Peyer's patch (tissue), 4 donors: Measurements from ENCODE around the gene HRH3.

ENCODE experiments used
- CTCF ChIP-seq, 6 experiments: fragments of 450-650 bp in 4 of 6; fragments of 200-600 bp in 2 of 6; sonication (generic) in 1 of 6; IDR thresholded peaks; one replicate each; pipeline ENCODE4 v1.5.1; 2017 to 2019; ENCODE audit warnings: antibody characterized with exemption in 6 of 6, mild to moderate bottlenecking in 3 of 6, moderate library complexity in 1 of 6
- POLR2A ChIP-seq, 2 donors: fragments of 450-650 bp; IDR thresholded peaks; one replicate each; pipeline ENCODE4 v1.5.1; 2017; ENCODE audit warnings: antibody characterized with exemption in 2 of 2, mild to moderate bottlenecking in 2 of 2, moderate library complexity in 2 of 2

- TF ChIP-seq CTCF (IDR thresholded peaks at IDR 0.05): no peak
- no peak for TF ChIP-seq POLR2A (IDR thresholded peaks at IDR 0.05)
Measured at GRCh38 chr20:62222972-62223371, 2.9 kb upstream of the HRH3 start.
